ENCODE results near the gene EVPL.

The EVPL gene

GRCh38 chr17:76005263-76006149 lies 21.6 kb downstream of the EVPL start:
- Histone ChIP-seq H3K9me3 (ENCODE audit: control insufficient read depth, insufficient read depth, low read length) (no peaks in the 10 kb centered on the region), H3K9ac (ENCODE audit: low read depth, low read length) (no peak overlapping the region), H3K4me1 (ENCODE audit: insufficient read depth, low read length) (no peaks in the 10 kb centered on the region; the same call in 1 of the 2 replicates), H3K36me3 (ENCODE audit: insufficient read depth, low read length) (no peaks in the 10 kb centered on the region)

DNA sequence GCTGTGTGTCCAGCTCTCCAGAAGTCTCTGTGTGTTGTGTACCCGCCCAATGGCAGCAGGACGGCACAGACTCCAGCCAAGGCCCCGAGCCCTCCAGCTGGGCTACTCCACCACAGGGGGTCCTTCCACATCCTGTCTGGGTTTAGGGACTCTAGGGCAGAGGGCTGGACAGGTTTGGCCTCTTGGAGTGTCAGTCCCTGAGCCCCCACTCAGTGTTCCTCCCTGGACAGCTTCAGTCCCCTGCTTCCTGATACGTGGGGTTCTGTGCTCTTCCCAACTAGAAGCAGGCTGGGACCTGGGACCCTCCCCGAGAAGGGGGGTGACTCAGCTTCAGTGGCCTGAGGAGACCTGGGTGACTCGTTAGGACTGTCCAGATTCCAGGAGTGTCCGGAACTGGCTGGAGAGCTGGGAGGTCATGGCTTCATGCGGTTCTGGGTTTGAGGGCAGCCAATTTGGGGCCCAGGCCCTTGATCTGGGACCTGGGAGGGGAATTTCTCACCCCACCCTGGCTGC lies 22.3 kb downstream of the EVPL start:
- no peaks in the 10 kb centered on the region for H3K9me3 ChIP-seq (ENCODE audit: control insufficient read depth, insufficient read depth, low read length)
- H3K4me1 ChIP-seq (ENCODE audit: insufficient read depth, low read length), result no peaks in the 10 kb centered on the region; the same call in 1 of the 2 replicates
- no peaks in the 10 kb centered on the region for H3K36me3 ChIP-seq (ENCODE audit: insufficient read depth, low read length)
- H3K9ac ChIP-seq (ENCODE audit: low read depth, low read length), result no peak overlapping the region

DNA sequence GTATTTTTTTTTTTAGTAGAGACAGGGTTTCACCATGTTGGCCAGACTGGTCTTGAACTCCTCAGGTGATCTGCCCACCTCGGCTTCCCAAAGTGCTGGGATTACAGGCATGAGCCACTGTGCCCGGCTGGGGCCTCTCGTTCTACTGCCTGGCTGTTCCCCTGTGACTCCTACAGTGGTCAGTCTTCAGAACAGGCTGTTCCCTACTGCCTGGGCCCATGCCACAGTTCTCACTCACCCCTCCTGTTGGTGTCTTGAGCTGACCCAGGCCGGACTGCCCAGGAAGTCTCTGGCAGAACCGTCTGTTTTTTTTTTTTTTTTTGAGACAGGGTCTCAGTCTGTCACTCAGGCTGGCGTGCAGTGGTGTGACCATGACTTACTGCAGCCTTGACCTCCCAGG lies 23.2 kb downstream of the EVPL start:
- no peaks in the 10 kb centered on the region; the same call in 1 of the 2 replicates for H3K4me1 ChIP-seq (ENCODE audit: insufficient read depth, low read length)
- H3K9ac ChIP-seq (ENCODE audit: low read depth, low read length), result no peak overlapping the region
- no peaks in the 10 kb centered on the region for H3K36me3 ChIP-seq (ENCODE audit: insufficient read depth, low read length)
- no peaks in the 10 kb centered on the region for H3K9me3 ChIP-seq (ENCODE audit: control insufficient read depth, insufficient read depth, low read length)

DNA sequence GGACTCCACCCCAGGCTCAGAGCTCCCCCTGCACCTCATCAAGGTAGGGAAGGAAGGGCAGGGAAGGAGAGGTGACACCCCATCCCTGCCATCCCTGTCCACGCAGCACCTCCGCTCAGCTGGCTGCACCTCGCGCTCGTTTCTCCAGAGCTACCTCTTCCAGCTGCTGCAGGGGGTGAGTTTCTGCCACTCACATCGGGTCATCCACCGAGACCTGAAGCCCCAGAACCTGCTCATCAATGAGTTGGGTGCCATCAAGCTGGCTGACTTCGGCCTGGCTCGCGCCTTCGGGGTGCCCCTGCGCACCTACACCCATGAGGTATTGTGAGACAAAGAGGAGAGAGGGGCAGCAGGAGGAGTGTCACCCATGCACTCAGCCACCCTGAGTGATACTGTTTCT lies 25.0 kb downstream of the EVPL start:
- Histone ChIP-seq H3K4me1 (ENCODE audit: insufficient read depth, low read length) (peaks cover under 1% of the 10 kb centered on the region; the same call in 1 of the 2 replicates), H3K36me3 (ENCODE audit: insufficient read depth, low read length) (no peaks in the 10 kb centered on the region), H3K9me3 (ENCODE audit: control insufficient read depth, insufficient read depth, low read length) (no peaks in the 10 kb centered on the region), H3K9ac (ENCODE audit: low read depth, low read length) (no peak overlapping the region)

DNA sequence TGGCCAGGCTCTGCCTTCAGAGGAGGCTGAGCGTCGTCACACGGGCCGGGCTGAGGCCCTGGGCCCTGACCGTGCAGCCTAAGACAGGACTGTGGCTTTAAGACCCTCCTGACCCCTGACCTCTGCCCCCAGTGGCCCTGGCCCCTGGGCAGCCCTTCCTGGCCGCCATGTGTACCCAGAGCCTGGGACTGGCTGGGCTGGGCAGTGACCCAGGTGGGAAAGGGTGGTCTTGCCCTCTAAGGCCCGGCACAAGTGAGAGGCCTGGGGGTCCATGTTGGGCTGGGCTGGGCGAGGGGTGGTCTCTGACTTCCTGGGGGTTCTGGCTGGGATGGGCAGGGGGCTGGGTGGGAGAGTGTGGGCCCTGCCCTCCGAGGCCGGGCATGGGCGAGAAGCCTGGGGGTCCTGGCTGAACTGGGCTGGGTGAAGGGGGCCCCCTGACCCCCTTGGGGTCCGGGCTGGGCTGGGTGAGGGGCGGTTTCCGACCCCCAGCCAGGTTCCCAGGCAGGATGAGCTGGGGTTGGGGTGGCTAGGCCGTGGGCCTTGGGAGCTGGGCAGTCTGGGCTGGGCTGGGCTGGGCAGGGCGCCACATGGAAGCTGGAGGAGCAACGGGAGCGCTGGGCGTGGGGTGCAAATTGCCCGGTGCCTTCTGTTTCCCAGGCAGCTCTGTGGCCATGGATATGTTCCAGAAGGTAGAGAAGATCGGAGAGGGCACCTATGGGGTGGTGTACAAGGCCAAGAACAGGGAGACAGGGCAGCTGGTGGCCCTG lies 26.2 kb downstream of the EVPL start, which contains the start of gene CDK3:
CDK3 (plus strand) TSS at position 101 of the 767 bp plus-strand sequence; CDS start at position 672, 571 bp downstream.
- no peak within 1 kb of the TSS for H3K9ac ChIP-seq (ENCODE audit: low read depth, low read length)
- H3K4me1 ChIP-seq (ENCODE audit: insufficient read depth, low read length), result peaks cover 5% of the 10 kb centered on the region; the same call in 1 of the 2 replicates
- no peaks in the 10 kb centered on the region for H3K36me3 ChIP-seq (ENCODE audit: insufficient read depth, low read length)
- H3K9me3 ChIP-seq (ENCODE audit: control insufficient read depth, insufficient read depth, low read length), result no peaks in the 10 kb centered on the region

- Histone ChIP-seq H3K4me1 (ENCODE audit: insufficient read depth, low read length) (peaks cover 5% of the 10 kb centered on the region; the same call in 1 of the 2 replicates), H3K36me3 (ENCODE audit: insufficient read depth, low read length) (no peaks in the 10 kb centered on the region), H3K9ac (ENCODE audit: low read depth, low read length) (no peak overlapping the region)
Observed at GRCh38 chr17:76000016-76000754, 26.9 kb downstream of the EVPL start.

DNA sequence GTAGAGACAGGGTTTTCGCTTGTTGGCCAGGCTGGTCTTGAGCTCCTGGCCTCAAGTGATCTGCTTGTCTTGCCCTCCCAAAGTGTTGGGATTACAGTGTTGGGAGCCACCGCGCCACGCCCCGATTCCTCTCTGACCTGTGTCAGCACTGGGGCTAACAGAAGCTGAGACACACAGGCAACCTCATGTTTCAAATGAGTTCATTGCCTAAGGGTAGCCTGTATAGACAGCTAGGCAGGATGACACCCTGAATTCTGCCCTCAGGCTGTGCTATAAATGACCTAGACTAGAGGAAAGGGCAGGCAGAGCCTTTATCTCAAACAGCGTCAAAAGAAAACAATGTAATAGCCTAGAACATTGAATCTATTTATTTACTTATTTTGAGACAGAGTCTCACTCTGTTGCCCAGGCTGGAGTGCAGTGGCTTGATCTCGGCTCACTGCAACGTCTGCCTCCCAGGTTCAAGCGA lies 28.7 kb downstream of the EVPL start:
- no peaks in the 10 kb centered on the region for H3K9me3 ChIP-seq (ENCODE audit: control insufficient read depth, insufficient read depth, low read length)
- no peaks in the 10 kb centered on the region for H3K36me3 ChIP-seq (ENCODE audit: insufficient read depth, low read length)
- H3K4me1 ChIP-seq (ENCODE audit: insufficient read depth, low read length), result peaks cover 5% of the 10 kb centered on the region; the same call in 1 of the 2 replicates
- no peak overlapping the region for H3K9ac ChIP-seq (ENCODE audit: low read depth, low read length)

More at GRCh38 chr17:76000016-76000754, 26.9 kb downstream of the EVPL start:
- no peaks in the 10 kb centered on the region for H3K9me3 ChIP-seq (ENCODE audit: control insufficient read depth, insufficient read depth, low read length)

- peaks cover 5% of the 10 kb centered on the region; the same call in 1 of the 2 replicates for H3K4me1 ChIP-seq (ENCODE audit: insufficient read depth, low read length)
- H3K36me3 ChIP-seq (ENCODE audit: insufficient read depth, low read length), result no peaks in the 10 kb centered on the region
- no peaks in the 10 kb centered on the region for H3K9me3 ChIP-seq (ENCODE audit: control insufficient read depth, insufficient read depth, low read length)
- no peak overlapping the region for H3K9ac ChIP-seq (ENCODE audit: low read depth, low read length)
Observed at GRCh38 chr17:75996665-75997590, 30.2 kb downstream of the EVPL start.

- peaks cover 5% of the 10 kb centered on the region; the same call in 1 of the 2 replicates for H3K4me1 ChIP-seq (ENCODE audit: insufficient read depth, low read length)
- H3K36me3 ChIP-seq (ENCODE audit: insufficient read depth, low read length), result peaks cover 6% of the 10 kb centered on the region
- no peaks in the 10 kb centered on the region for H3K9me3 ChIP-seq (ENCODE audit: control insufficient read depth, insufficient read depth, low read length)
- H3K9ac ChIP-seq (ENCODE audit: low read depth, low read length), result no peak overlapping the region
Observed at GRCh38 chr17:75995385-75995925, 31.7 kb downstream of the EVPL start.

DNA sequence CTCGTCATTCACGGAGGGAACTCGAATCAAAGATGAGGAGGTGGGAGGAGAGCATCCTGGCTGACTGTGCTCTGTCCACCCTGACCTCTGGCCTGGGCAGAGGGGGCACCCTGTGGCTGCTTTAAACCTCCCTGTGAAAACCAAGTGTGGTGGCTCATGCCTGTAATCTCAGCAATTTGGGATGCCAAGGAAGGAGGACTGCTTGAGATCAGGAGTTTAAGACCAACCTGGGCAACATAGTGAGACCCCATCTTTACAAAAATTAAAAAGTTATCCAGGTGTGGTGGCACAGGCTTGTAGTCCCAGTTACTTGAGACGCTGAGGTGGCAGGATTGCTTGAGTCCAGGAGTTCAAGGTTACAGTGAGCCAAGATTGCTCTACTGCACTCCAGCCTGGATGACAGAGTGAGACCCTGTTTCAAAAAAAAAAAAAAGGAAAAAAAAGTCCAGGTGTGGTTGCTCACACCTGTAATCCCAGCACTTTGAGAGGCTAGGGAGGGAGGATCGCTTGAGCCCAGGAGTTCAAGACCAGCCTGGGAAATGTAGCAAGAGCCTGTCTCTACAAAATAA lies 32.2 kb downstream of the EVPL start:
- H3K9me3 ChIP-seq (ENCODE audit: control insufficient read depth, insufficient read depth, low read length), result no peaks in the 10 kb centered on the region
- peaks cover 5% of the 10 kb centered on the region; the same call in 1 of the 2 replicates for H3K4me1 ChIP-seq (ENCODE audit: insufficient read depth, low read length)
- no peak overlapping the region for H3K9ac ChIP-seq (ENCODE audit: low read depth, low read length)
- peaks cover 6% of the 10 kb centered on the region for H3K36me3 ChIP-seq (ENCODE audit: insufficient read depth, low read length)

DNA sequence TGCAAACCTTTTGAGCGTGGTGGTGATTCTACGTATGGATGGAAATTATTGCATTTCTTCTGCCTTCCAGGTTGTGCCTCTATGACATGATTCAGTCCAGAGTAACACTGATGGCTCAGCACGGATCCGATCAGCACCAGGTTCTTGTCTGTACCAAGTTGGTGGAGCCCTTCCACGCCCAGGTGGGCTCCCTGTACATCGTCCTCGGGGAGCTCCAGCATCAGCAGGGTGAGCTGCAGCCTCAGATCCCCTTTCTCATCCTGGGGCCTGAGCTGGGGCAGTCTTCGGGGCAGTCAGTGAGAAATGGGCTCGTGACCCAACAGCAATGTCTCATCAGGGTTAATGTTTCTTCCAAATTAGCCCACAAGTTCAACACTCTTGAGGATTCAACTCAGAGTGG lies 35.7 kb downstream of the EVPL start:
- Histone ChIP-seq H3K36me3 (ENCODE audit: insufficient read depth, low read length) (peaks cover 6% of the 10 kb centered on the region), H3K9ac (ENCODE audit: low read depth, low read length) (no peak overlapping the region), H3K9me3 (ENCODE audit: control insufficient read depth, insufficient read depth, low read length) (no peaks in the 10 kb centered on the region), H3K4me1 (ENCODE audit: insufficient read depth, low read length) (no peaks in the 10 kb centered on the region)

DNA sequence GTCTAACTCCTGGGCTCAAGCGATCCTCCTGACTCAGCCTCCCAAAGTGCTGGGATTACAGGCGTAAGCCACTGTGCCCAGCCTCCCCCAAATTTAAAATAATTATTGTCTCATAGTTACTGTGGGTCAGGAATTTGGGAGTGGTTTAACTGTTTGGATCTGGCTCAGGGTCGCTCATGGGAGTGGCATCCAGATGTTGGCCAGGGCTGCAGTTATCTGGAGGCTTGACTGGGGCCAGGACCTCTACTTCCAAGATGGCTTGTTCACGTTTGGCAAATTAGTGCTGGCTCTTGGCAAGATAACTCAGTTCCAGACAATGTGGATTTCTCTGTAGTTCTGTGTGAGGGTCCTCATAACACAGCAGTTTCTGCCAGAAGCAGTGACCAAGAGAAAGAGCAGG lies 40.1 kb downstream of the EVPL start:
- H3K9ac ChIP-seq (ENCODE audit: low read depth, low read length), result no peak overlapping the region
- peaks cover 18% of the 10 kb centered on the region for H3K4me1 ChIP-seq (ENCODE audit: insufficient read depth, low read length)

More for the DNA sequence above, 40.1 kb downstream of the EVPL start:
- Histone ChIP-seq H3K36me3 (ENCODE audit: insufficient read depth, low read length) (peaks cover 6% of the 10 kb centered on the region), H3K9me3 (ENCODE audit: control insufficient read depth, insufficient read depth, low read length) (no peaks in the 10 kb centered on the region)
